WERI-Rb-1 (cell line): ENCODE measurements around the gene FAM117A.

Experiments
- DNase-seq: peaks from one replicate; pipeline ENCODE4 v3.0.0-alpha.2; 2020
- H3K27ac ChIP-seq: fragments of 250-450 bp; sonication (Bioruptor Pico); 2 replicates; pipeline ENCODE4 v1.5.1; 2020; ENCODE audit warnings: mild to moderate bottlenecking, moderate library complexity
- H3K27me3 ChIP-seq: fragments of 250-450 bp; sonication (Bioruptor Pico); 2 replicates; pipeline ENCODE4 v1.5.1; 2021; ENCODE audit warnings: mild to moderate bottlenecking, low read depth, moderate library complexity; ENCODE audit not compliant: insufficient read depth, severe bottlenecking
- H3K36me3 ChIP-seq: fragments of 250-450 bp; sonication (Bioruptor Pico); 2 replicates; pipeline ENCODE4 v1.5.1; 2020; ENCODE audit warnings: mild to moderate bottlenecking, moderate library complexity
- H3K4me3 ChIP-seq: 2 replicates; pipeline ENCODE4 v1.5.1; 2011; ENCODE audit warnings: low read depth, mild to moderate bottlenecking, control low read depth, low read length
- H3K9me3 ChIP-seq: fragments of 250-450 bp; sonication (Bioruptor Pico); 2 replicates; pipeline ENCODE4 v1.5.1; 2021; ENCODE audit warnings: mild to moderate bottlenecking, moderate library complexity; ENCODE audit not compliant: severe bottlenecking
- TF ChIP-seq, protein P1 (sequence below): IDR thresholded peaks from 2 replicates; pipeline ENCODE4 v1.5.1; 2011; ENCODE audit warnings: low read depth, mild to moderate bottlenecking, control low read depth, inconsistent platforms, low read length

The FAM117A gene

DNA sequence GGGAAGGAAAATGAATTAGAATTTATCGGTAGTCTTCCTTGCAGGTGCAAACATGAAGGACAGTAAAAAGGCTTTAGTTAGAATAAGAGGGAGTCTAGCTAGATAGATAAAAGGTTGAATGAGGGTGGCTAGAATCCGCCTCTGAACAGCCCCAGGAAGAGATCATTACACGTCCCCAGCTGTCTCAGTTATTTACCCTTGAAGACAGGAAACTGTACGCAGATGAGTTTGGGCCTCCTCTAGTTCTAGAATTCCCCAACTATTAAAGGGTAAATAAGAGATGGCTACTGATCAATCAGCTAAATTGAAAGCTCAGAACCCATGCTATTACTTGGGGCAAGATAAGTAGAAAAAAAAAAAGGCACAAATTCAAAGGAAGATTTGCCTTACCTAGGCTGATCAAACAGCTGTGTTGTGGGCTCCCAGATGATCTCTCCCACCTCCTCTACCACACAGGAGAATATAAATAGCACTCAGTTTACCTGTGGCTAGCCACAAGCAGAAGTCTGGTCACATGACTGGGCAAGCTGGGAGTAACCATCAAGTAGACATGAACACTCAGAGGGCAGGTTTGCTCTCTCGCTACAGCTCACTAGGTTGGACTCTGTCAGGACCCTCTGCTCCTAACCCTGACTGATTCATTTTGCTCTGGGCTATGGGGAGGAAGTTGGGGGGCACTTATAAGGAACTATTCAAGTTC is 17.0 kb downstream of the FAM117A start:
- DNase-seq: no peak
- TF ChIP-seq, protein P1, sequence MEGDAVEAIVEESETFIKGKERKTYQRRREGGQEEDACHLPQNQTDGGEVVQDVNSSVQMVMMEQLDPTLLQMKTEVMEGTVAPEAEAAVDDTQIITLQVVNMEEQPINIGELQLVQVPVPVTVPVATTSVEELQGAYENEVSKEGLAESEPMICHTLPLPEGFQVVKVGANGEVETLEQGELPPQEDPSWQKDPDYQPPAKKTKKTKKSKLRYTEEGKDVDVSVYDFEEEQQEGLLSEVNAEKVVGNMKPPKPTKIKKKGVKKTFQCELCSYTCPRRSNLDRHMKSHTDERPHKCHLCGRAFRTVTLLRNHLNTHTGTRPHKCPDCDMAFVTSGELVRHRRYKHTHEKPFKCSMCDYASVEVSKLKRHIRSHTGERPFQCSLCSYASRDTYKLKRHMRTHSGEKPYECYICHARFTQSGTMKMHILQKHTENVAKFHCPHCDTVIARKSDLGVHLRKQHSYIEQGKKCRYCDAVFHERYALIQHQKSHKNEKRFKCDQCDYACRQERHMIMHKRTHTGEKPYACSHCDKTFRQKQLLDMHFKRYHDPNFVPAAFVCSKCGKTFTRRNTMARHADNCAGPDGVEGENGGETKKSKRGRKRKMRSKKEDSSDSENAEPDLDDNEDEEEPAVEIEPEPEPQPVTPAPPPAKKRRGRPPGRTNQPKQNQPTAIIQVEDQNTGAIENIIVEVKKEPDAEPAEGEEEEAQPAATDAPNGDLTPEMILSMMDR: no peak
- no peaks in the 10 kb centered on the region for H3K27me3 ChIP-seq
- no peak overlapping the region for H3K4me3 ChIP-seq
- H3K27ac ChIP-seq: peak overlapping the region; percentile 20; the same call in 1 of the 2 replicates
- H3K36me3 ChIP-seq: peaks cover 14% of the 10 kb centered on the region
- no peaks in the 10 kb centered on the region for H3K9me3 ChIP-seq

DNA sequence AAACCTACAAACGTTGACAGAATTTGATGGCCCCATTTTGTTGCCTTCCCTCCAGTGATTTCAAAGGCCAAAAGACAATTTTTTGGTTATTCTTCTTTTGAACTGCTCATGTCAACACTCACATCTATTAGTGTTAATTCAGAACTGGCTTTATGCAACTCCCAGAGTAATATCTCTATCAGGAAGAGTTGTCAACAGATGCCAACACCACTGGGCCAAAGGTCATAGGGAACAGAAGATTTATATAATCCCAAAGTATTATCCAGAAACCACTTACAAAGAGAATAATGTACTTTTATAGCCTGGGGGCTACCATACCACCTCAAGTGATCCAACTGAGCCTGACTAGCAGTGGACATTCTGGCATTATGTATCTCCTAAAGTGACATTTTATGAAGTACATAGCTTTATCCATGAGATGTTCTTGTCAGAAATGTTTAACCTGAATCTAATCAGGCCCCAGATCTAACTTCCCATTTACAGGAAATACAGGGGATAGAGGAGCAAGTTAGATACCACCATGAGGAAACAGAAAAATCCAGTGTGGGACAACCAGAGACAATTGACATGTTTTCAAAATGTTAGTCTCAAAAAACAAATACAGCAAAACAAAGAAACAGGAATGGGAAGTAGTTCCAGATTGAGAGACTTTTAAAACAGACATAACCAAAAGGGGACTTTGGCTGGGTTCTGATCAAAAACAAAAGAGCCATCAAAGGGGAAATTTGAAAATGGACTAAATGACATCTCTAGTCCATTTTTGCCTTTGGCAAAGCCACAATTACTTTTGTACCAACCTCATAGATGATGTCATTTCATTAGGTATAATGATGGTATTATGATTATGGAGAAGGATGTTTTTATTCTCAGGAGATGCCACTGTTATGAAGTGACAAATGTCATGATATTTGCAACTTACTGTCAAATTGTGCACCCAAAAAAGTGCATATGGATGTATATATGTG is 18.5 kb downstream of the FAM117A start:
- peaks cover 14% of the 10 kb centered on the region for H3K36me3 ChIP-seq
- no peaks in the 10 kb centered on the region for H3K9me3 ChIP-seq
- no peaks in the 10 kb centered on the region for H3K27me3 ChIP-seq
- H3K27ac ChIP-seq: no peak overlapping the region
- TF ChIP-seq, protein P1: no peak
- no peak for DNase-seq
- H3K4me3 ChIP-seq: no peak overlapping the region

DNA sequence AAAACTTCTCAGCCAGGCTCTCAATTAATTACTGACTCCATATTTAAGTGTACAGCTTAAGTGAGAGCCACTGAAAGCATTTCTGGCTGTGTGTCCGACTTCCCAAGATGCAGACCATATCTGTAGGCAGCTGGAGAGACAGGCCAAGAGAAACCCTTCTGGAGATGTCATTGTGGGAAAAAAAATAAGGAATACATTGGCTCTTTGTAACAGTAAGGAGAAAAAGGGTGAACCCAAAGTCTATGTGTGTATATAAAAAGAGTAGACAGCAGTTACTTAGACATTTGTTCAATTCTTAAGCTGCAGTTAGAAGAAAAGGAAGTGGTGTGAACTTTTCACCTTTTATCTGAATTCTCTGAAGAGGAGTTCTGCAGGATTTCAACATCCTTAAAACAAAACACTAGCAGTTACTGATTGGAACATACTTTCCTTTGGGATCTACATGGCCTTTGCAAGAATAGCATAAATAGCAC is 21.7 kb downstream of the FAM117A start:
- DNase-seq: no peak
- no peaks in the 10 kb centered on the region for H3K9me3 ChIP-seq
- TF ChIP-seq, protein P1: no peak
- H3K4me3 ChIP-seq: no peak overlapping the region
- H3K27me3 ChIP-seq: no peaks in the 10 kb centered on the region
- peaks cover 4% of the 10 kb centered on the region; the same call in 1 of the 2 replicates for H3K36me3 ChIP-seq
- H3K27ac ChIP-seq: peak overlapping the region; percentile 78

DNA sequence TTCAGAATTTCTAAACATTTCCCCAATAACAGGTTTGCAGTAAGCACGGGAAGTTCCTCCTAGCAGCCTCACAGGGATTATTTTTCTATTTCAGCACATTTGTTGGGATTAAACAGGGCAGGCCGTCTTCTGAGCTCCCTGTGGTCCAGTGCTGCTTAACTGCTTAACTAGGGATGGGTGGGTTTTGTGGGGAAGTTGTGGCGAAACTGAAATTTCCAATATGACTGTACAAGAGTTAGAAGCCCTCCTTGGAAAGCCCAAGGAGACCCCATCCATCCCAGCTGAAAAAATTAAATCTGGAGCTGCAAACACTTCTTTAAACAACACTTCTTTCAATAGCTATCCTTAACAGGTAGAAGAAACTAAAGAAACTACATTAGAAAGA is 22.2 kb downstream of the FAM117A start:
- Histone ChIP-seq H3K4me3 (no peak overlapping the region), H3K9me3 (no peaks in the 10 kb centered on the region), H3K27me3 (no peaks in the 10 kb centered on the region), H3K27ac (peak overlapping the region; percentile 78), H3K36me3 (peaks cover 4% of the 10 kb centered on the region)
- DNase-seq: peak; percentile 57
- TF ChIP-seq, protein P1: no peak

DNA sequence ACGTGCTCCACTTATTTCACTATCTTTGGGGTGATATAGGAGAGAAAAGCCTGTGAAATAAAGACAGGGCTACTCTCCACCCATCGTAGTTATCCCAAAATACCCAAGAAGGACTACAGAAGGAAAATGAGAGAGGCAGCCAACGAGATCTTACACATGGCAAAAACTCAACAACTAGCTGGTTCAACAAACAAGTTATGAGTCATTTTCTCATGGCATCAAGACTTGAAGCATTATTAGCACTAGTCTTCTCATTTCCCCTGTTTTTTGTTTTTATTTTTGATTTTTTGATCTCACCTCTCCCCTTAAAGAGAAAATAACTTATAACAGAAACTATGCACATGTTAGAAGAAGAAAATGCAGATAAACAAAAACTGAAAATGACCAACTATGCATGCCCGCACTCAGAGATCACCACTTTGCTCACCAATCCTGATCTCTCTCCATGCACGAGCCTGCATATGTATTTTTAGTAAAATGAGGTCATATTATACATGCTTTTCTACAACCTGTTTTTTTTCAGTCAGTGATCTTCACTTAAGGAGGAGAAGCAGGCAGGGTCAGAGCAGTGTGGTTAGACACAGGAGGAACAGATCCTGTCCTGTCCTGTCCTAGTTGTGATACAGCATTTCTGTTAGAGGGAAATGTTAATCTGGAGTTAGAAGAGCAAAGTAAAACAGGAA is 22.8 kb downstream of the FAM117A start:
- Histone ChIP-seq H3K36me3 (peaks cover 4% of the 10 kb centered on the region), H3K4me3 (no peak overlapping the region), H3K27ac (peak overlapping the region; percentile 78), H3K9me3 (no peaks in the 10 kb centered on the region), H3K27me3 (no peaks in the 10 kb centered on the region)
- TF ChIP-seq, protein P1: no peak
- no peak for DNase-seq
